DMS 273 treated with DMSO at 0.1 percent for 48 hours (cell line): ENCODE results near the gene SCAMP4.

ENCODE experiments used
- DNase-seq: peaks from one replicate; lab custom pipeline; 2025; lab: John Stamatoyannopoulos, UW

SCAMP4 gene

DNA sequence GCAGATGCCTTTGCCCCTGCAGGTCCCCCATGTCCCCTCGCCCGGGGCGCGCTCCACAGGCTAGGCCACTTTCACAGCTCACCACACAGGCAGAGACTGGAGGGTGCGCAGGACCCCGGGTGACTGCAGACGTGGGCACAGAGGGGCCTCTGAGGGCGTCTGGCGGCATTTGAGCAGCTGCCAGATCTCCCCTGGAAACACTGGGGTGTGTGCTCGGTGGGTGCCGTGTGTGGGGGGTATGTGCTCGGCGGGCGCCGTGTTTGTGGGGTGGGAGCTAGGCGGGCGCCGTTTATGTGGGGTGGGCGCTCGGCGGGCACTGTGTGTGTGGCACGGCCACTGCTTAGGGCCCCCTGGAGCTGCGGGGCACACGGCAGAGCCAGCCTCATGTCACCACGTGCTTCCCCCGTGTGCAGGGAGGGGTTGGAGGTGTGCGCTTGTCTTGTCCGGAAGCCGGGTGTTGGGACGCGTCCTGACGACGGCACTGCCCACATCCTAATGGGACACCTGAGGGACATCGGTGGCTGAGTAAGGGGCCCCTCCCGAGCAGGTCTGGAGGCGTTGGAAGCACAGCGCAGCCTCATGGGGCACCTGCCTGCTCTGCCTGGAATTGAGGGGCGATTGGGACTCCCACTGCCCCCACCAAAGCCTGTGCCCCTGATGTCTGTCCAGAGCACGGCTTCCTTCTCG, 52.5 kb downstream of the SCAMP4 start:
- DNase-seq, result no peak

DNA sequence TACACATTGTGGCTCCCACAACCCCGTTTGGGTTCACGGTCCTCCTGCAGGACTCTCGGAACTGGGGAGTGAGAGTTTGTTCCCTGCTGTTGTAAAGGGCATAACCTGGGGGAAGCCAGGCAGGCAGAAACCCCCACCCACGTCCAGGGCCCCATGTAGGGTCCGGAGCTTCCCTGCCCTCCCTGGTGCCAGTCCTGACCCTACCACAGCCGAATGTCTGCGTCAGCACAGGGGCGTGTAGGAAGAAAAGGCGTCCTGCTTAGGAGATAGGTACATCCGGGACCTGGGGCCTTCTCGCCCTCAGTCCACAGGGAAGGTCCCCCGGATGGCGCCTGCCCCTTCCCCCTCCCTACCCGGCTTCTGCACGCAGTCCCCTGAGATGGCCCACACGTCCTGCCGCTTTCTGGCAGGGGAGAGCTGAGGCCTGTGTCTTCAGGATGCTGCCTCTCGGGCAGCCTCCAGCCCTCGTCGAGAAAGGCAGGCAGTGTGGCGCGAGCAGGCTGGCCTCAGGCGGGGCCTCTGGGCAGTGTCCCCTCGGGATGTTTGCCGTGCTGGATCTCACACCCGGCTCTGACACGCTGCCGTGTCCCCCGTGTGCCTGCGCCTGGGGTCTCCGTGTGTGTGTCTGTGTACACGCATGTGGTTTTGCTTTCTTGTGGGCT, 54.9 kb downstream of the SCAMP4 start:
- no peak for DNase-seq

DNA sequence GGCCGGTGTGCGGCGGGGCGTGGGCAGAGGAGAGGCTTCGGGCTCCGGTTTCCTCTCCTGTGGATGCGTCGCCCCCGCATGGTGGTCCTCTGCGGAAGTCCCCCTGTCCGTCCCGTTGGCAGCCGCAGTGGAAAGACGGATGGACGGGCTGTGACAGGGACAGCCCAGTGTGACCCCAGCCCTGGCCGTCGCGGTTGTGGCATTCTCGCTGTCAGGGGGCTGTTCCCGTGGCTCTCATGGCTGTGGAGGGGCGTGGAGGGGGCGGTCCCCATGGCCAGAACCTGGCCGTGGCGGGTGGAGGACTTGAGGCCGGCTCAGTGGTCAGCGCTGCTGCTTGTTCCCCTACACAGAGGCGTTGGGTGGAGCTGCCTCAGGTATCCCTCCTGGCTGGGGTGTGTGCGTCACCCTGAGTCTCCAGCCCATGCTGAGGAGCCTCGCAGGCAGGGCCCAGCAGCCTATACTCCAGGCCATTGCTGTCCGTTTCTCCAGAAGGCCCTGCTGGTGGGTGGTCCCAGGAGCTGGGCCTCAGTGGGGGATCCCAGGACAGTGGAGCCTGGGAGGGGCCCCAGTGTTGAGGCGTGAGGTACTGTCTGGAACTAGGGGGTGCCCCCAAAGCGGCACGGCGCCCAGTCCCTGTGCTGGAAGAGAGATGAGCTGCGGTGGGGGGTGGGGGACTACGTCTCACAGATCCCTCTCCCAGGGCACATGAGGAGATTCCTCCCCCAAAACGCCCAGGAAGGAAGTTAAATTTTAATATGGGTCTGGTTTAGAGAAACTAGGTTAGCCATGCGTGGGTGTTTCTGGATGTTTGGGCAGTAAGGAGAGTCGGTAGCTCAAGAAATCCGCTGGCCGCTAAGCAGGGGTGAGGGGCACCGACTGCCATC, 56.0 kb downstream of the SCAMP4 start:
- DNase-seq, result no peak

DNA sequence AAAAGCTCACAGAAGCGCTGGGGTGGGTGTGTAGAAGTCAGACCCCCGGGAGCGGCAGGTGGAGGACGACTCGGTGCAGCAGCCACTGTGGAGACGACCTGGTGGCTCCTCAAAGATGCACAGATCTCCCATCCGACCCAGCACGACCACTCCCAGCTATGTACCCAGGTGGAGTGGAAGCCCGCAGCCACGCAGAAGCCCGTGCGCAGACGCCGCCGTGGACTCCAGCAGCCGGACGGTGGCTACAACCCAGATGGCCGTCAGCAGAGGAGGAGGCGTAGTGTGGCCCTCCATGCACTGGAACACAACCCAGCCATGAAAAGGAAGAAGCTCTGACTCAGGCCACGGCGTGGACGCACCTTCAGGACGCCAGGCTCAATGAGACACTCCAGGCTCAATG, 57.5 kb downstream of the SCAMP4 start:
- DNase-seq, result no peak

DNA sequence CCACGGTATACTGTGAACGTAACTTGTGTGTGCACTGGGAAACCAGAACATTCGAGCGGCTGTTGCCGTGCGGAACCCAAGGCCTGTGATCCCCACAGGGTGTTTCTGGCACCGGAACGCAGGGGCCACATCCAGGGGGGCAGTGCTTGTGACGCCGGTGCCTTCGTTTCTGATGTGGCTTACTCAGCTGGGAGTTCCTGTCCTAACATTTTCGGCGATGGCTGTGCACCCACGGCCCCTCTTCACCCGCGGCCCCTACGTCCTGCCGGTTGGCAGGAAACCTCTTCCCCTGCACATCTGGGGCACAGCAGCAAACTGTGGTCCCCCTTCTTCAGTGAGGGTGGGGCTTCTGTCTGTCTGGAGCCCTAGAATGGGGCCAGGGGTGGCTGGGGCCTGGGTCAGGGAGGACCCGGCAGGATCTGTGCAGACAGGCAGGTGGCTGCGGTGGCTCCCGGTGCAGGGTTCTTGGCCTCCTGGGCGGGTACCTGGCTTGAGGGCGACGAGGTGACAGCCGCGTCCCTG, 61.9 kb downstream of the SCAMP4 start:
- DNase-seq, result no peak

DNA sequence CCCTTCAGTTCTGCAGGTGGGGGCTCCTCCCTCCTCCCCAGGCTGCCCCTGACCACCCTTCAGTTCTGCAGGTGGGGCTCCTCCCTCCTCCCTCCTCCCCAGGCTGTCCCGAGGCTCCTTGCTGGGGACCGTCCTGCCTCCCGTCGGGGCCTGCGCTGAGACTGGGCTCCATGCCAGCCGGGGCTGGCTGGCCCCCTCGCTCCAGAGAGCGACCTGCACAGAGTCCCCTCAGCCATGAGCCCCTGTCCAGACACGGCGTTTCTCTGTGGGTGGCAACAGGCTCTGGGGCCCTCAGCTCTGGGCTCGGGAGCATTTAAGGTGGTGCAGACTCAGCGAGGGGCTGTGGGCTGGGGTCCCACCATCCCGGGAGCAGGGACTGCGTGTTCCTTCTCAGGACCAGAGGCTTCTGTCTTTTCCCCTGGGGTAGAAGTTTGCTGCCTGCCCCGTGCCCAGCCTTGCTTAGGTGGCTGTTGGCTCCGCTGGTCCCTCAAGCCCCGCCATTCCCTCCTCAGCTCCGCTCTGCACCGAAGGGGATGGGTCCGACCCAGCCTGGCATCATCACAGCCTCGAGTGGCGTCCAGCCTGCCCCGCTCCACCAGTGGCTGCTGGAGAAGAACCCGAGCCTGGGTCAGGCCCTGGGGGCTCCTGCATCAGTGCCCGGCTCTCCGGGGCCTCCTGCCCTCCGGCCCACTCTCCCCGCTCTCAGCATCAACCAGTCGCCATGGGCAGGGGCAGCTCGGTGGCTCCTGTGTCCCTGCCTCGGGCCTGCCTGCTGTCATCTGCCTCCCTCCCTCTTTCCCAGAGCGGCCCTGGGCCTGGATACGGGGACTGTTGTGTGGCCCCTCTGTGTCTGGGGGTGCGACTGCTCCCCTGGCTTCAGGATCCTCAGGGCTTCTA, 63.3 kb downstream of the SCAMP4 start:
- no peak for DNase-seq

DNA sequence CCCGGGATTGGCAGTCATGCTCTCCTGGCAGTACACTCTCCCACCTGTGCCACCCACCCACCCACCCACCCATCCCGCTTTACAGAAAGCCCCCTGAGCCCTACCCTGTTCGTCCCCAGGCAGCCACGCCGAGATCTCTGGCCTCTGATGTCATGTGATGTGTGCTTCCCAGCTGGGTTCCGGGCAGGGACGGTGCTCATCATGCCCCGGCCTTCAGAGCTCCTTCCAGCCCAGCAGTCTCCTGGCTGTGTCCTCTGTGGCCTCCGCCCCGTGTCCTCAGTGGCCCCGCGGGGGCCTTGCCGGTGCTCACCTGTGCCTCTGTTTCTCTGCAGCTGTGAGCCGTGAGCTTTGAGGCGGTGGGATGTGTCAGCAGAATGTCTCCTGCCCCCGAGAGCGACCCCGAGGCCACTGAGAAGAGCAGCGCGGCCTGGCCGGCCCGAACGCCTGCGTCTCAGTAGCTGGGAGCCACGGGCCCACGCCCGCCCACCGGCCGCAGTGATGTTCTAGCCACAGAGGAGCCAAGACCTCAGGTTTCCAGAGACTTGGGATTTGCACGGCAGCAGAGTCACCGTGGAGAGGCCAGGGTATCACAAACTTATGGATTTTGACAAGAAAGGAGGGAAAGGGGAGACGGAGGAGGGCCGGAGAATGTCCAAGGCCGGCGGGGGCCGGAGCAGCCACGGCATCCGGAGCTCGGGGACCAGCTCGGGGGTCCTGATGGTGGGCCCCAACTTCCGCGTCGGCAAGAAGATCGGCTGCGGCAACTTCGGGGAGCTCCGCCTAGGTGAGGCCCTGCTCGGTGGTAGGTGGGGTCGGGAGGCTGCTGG, 64.2 kb downstream of the SCAMP4 start:
- DNase-seq, result no peak

DNA sequence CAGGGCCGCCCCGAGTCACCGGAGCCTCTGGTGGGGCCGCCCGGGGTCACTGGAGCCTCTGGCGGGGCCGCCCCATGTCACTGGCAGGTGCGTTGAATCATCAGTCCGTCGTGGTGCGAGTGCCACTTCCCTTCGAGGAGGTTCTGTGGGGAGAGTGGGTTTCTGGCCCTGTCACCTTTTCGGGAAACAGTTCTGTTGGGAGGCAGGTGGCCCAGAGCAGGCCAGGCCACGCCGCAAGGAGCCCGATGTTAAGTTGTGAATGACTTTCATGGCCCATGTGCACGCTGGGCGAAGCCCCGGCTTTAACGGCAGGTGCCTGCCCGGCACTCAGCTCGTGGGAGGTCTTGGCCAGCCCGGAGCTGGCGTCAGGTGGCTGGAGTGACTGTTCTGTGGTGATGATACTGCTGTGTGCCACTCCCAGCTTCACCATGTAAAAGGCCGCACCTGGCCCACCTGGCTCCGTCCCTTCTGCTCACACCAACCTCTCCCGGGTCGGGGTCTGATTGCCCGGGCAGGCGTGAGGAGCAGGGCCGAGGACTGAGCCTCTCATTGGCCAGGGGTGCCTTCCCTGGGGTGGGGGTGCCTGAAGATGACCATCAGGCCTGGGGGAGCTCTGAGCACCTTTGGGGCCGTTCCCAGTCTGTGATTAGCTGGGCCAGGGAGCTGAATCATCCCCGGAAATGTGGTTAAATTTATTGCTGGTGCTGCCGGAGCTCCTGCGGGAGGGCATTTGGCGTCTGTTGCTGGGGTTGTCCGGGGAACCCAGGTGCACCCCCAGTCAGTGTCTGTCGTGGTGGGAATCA, 65.0 kb downstream of the SCAMP4 start:
- no peak for DNase-seq

DNA sequence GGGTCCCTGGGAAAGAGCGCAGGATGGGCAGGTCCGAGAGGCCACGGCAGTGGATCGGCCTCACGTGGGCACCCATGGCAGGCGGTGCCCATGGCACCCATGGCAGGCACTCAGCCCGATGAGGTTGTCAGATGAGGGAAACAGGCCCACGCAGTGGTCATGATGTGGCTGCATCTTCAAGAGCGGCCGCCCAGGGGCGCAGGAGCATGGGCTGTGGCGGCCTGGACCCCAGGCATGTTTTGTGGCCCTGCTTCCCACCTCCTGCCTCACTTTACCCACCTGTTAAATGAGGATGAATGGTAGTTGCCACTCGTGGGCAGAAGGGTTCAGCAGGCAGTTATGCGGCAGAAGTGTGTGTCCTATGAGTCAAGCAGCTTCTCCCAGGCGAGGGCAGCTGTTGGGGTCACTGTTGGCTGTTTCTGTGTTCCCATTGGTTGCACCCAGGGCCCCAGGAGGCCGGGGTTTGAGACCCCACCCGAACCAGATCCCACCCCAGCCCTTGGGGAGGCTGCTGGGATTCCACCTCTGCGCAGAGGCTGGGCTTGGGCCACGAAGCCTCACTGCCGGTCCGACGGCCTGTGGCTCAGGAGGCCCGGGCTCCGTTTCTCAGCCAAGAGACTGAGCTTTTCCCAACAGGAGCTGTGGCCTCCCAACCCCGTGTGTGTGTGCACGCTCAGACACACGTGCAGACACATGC, 65.8 kb downstream of the SCAMP4 start:
- no peak for DNase-seq

DNA sequence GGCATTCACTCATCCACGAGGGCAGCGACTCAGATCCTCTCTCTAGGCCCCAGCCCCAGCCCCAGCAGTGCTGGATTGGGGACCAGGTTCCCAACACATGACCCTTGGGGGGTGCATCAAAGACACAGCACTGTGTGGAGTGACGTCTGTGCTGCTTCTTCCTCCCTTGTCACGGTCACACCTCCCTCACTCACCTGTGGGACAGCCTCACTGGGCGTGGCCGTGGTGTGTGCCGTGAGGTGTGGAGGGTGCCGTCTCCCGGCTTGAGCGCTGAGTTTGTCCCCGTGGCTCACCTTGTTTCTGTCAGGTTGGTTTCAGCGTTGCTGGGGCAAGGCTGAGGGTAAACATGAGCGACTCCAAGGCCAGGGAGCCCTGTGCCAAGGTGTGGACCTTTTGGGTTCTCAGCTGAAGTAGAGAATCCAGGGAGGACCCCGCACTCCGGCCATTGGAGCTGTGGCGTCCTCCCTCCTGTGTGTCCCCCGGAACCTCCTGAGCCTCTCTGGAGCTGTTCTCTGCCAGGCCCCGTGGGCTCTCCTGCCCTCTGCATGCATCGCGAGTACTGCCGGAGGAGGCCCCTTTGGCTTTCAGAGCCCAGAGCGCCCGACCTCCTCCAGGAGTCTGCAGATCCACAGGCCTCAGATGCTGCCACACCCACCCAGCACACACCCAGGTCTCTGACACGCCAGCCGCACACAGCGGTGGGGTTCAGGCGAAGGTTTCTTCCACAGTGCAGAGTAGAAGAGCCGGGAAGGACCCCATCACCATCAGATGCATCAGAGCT, 69.4 kb downstream of the SCAMP4 start:
- DNase-seq, result no peak

DNA sequence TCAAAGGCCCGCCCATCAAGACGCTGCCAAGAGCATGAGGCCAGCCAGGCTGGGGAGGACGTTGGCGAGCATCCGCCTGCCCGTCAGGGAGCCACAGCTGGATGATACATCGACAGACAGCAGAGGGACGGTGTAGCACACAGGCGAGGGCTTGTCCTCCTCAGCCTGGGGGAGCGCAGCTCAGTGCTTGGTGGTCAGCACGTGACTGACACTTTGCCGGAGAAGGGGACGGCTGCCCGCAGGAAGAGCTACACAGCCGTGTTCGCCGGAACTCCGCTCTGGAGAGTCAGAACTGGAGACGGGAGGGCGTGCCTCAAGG, 69.9 kb downstream of the SCAMP4 start:
- DNase-seq, result no peak
